HPDE6-E6E7 (cell line): ENCODE measurements around the gene CREB1.

ENCODE experiments used
- DNase-seq: peaks from one replicate; pipeline ENCODE4 v3.0.0; 2011; ENCODE audit warnings: missing footprints; ENCODE audit errors: extremely low spot score

The CREB1 gene

DNA sequence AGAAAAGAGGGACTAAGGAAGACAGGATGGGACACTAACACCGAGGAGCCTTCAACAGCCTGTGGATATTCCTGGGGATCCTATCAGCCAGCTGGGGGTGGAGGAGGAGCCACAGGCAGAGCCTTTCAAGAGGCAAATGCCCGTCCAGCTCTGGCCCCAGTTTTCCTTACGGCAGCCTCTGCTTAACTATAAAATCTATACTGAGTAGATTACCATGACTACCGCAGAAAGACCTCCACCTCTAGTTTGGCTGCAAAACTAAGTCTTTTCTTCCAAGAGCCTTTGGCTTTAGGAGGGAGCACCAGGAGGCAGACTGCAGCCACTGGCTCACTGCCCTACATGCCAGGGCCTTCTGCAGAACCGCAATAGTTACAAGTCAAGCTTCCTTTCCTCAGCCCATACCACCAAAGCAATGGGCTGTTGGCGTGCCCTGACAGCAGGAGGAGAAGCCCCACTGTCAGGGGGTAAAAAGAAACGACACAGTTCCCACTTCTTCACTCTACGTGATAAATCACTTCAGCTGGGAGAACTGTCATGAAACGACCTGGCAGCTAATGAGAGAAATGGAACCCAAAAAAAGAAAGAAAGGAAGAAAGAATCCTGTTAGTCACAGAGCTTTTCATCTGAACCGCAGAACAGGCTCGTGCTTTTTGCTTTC is 25.1 kb upstream of the CREB1 start:
- DNase-seq: no peak

DNA sequence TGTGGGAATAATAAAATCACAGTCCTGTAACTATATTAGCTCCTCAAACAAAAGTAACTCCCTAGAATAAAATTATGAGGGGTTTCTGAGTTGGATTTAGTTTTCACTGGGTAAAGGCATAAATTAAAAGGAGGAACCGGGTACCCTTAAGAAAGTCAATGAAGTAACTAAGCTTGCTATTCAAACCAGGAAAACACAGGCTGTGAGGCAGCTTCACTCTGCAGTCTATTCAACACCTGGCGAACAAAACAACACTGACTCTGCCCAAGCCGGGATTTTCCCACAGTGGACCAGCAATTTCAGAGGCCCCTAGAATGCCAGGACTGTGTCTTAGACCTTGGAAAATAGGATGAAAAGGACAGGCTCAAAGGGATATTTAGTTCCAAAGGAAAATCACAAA is 24.6 kb upstream of the CREB1 start:
- DNase-seq: no peak

DNA sequence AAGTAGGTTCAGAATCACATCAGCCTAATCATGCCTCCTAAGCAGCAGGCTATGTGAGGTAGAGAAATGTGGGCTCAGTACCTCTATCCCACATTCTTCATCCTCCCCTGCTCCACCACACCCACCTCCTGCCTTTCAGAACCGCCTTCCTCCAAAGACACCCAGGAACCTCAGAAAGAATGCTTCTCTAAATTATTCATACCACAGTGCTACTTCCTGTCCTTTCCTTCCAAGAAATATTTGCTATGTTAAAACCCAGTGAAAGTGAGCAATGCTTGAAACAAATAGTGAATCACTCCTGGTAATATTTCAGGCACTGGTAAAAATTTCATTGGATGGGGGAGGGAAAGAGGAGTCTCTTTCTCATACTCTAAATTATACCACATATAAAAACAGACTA is 24.0 kb upstream of the CREB1 start:
- peak; percentile 75 for DNase-seq

DNA sequence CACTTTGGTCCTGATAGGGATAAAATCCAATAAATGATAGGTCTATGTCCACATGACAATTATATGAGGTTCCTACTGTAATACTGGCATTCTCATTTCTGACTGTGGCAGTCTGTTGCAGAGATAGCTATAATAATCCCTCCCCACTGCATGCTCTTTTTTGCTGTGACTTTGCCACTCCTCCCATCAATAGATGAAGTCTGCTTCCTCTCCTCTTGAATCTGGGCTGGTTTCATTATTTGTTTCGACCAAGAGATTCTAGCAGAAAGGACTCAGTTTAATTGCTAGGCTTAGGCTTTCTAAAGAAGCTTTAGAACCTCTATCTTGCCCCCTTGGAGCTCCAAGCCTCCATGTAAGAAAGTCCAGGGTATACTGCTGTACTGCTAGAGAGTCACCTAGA is 23.3 kb upstream of the CREB1 start:
- no peak for DNase-seq

DNA sequence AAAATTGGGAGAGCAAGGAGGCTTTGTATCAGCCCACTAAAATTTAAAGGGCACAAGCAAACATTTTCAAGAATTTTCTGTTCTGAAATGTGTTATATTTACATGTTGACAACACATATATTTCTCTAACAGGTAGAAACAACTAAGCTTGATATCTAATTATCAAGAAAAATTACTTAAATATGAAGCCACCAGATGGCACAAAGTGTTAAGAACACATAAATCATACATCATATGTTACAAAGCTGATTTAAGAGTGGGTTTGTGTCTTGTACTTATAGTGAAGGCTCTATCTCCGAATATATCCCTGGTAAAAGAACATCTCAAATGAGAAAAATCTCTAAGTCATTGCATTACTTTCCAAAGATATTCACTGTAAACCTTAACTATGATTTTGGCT is 19.6 kb upstream of the CREB1 start:
- no peak for DNase-seq

DNA sequence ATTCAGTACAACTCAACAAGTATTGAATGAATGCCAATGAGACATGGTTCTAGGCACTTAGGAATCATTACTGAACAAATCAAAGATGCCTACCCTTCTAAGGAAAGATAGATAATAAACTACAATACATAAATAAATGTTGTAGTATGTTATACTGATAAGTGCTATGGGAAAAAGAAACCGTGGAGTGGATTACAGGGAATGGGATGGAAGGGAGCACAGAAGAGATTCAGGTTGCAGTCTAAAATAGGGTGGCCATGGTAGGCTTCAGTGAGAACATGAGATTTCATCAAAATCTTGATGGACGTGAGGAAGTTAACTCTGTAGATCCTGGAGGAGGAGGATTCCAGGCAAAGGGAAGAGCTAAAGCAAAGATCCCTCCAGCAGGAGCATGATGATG is 17.9 kb upstream of the CREB1 start:
- no peak for DNase-seq

DNA sequence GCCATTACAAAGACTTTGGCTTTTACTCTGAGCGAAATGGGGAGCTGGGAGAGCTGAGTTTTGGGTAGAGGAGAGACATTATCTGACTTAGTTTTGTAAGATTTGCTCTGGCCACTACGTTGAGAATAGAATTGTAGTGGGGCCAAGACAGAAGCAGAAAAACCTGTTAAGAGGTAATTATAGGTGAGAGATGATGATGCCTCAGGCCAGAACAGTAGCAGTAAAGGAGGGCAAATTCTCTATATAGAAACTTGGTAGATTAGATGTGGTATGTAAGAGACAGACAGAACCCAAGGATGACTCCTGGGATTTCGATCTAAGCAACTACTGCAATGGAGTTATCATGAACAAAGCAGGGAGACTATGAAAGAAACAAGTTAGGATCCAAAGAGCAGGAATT is 17.4 kb upstream of the CREB1 start:
- no peak for DNase-seq

DNA sequence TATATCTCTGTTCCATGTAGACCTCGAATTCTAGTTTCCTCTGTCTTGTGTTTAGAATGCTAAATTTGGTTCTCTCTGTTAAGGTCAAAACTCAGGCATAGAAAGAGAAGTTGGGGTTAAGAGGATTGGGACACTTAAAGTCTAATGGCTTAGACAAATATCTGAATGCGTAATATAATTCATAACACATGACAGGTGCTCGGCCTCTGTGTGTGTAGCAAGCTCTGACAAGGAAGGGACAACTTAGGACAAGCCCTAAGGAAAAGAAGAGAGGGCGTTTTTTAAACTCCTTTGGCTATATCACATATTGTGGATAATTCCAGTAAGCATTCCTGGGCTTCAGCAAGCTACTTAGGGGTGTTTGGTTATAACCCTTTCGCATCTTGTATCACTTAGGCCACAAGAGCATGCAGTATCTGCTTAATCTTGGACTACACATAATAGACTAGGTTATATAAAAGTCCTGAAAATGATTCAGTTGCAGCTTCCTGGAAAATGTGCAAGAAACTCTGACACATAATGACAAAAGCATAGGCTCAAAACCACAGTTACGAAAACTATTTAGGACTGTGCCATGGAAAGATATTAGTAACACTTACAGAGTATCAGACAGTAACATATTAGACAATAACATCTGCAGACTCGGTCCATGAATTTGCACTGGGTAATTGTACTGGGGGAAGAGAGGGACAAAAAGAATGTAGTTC is 16.1 kb upstream of the CREB1 start:
- DNase-seq: peak; percentile 60

DNA sequence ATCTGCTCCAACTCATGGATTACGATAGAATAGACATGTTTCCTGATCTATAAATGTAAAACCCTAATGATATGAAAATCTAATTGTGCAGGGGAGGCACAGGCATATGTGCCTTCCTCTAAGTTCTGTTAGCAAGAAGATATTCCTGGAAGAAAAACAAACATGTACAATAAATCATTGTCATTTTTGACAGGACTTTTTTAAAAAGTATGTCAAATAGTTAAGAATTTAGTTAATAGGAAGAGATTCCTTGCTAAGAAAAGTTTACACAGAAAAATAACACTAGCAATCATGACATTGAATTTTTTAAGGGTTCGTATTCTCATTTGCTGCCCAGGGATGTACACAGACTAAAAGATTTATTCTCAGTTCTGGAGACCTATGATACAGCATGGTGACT is 15.3 kb upstream of the CREB1 start:
- no peak for DNase-seq

DNA sequence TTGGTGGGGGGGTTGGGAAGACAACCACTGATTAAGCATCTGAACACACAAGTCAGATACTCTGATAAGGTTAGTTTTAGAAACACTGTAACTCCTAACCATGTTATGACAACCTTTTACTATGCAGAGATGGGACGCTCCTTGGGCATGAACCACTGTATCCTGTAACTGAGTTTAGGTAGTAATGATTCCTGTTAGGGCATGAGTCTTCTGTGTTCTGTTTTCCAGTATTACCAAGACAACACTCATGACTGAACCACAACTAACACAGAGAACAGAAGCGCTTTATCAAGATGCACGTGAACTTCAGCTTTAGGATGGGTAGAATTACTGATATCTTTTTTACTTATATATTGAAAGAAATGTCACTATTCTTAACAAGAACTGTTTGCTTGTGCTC is 14.1 kb upstream of the CREB1 start:
- no peak for DNase-seq

DNA sequence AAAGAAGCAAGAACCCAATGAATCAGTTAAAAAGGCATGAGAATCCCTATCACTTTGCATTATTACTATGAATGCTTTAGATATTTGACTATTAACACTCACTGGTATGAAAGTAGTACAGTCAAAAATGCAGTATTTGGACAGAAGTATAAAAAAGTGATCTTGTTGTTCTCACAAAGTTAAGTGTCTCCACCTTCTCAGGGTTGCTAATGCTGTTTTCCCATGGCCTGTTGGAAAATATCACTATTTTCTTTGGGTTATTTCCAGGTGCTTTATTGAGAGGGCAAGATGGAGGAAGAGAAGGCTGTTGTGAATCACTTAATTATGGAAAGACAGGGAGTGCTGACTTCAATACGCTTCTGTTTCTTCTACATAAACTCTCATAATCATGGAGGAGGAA is 13.6 kb upstream of the CREB1 start:
- DNase-seq: no peak

DNA sequence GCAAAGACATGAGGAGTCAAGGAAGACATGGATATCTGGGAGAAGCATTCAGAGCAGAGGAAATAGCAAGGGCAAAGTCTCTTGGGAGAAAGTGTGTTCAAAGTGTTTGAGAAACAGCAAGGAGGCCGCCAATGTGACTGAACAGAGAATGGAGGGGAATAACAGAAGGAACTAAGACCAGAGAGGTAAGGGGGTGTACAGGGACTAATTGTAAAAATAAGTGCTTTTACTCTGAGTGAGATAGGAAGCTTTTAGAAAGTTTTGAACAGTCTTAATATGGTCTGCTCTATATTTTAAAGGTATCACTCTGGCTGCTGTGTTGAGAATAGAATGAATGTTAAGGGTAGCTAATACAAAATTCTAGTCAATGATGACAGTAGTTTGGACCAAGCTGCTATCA is 6.8 kb upstream of the CREB1 start:
- DNase-seq: no peak

DNA sequence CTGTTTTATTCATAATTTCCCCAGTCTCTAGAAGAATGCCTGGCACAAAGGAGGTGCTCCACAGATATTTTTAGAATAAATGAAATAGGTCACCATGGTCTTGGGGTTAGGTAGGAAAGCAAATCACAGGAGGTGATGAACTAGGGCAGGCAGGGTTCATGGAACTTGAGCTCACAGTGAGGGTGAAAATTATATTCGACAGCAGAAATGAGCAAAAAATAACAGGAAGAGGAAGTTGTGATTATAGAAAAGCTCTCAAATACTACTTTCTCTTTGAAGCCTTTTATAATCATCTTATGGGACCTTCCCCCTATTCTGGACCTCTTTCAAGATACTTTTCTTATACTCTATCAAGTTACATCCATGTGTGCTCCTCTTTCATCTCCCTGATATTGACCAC is 4.5 kb upstream of the CREB1 start:
- DNase-seq: no peak

DNA sequence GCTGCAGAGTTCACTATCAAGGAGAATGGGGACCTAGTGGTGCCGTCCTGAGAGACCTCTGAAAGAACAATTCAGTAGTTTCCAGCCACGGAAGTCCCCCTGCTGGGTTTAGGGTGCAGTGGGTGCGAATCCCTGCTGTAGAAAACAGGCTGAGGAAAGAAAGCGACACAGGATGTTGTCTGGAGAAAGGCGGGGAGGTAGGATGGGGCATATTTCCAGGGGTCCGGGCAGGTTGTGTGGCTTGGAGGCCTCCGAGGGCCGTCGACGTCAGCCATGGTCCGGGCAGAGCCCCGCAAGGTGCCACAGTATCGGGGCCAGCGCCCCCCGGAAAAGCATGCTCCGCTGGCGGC is 807 bp upstream of the CREB1 start:
- DNase-seq: peak; percentile 31

DNA sequence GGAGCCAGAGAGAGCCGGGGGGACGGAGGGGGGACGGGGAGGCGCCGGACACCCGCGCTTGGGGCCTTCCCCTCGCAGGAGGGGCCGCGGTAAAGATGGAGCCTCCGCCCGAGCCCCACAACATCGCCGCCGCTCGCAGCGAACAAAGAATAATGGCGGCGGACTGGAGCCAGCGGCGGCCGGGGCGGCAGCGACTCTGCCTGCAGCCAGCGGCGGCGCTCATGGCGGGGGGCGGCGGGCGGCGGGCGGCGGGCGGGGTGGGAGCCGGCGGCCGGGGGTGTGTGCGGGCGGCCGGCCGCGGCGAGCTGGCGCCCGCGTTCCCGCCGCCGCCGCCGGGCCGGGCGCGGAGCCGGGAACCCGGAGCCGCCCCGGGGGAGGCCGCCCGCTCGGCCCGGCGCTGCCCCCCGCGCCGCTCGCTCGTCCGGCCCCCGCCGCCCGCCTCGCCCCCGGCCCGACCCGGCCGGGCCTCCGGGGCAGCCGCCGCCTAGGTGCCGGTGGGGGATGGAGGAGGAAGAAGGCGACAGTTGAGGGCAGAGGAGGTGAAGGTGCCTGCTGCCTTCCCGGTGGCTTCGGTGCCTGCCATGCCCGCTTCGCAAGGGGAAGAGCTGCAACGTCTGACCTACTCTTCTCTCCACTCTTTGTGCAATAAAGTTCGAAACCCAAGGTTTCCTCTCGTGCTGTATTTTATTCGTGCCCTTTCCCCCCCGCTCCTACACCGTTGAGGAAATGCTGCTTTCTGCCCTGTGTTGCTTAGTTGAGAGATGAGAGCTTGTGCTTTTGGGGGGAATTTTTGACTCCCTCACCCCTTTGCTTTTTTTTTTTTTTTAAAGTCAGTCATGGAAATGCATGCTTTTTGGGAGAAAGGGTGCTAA is 634 bp downstream of the CREB1 start:
- no peak for DNase-seq

DNA sequence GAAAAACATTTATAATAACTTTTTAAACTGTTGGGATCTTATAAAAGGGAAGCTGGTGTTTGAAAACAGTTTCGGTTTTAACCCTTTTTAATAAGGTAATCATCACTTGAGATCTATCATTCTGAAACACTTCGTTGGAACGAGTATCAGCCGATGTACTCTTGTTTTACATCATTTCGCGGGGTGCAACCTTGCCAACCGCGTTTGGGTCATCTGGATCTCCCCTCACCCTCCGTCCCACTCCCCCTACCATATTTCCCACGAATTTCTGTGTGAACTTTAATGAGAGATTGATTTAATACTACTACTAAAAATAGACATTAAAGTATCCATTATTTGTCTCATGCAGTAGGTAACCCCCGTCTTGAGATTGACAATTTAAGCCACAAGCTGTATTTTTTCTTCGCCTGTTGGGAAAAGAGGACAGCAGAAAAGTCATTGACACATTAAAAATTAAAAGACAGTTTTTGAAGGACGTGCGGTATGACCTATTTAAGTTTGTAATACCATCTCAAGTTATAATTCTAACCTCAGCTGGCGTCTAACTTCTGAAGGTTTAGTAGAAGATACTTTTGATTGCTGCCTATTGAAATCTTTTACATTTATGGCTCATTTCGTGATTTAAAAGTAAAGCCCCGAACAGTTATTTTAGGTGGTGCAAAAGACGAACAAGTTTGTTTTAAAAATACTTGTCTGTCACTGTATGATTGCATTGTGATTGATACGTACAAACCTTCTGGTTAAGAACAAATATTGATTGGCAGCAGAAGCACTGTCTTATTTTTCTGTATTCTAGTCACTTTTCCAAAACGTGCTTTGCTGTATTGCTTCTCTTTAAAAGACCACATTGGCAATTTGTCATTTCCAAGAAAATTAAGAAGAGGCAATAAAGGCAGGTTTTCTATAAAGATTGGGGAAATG is 1.5 kb downstream of the CREB1 start:
- DNase-seq: no peak

DNA sequence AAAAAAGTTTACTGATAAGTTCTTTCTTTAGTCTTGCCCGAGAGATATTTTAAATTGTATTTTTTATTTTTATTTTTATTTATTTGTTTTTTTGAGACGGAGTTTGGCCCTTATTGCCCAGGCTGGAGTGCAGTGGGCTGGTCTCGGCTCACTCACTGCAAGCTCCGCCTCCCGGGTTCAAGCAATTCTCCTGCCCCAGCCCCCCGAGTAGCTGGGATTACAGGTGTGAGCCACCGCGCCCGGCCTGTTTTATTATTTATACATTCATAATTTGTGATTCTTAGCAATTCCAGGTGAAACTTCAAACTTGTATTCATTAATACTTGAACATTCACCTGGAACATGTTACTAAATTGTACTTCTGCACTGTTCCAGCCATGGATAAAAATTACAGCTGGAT is 2.9 kb downstream of the CREB1 start:
- DNase-seq: no peak

DNA sequence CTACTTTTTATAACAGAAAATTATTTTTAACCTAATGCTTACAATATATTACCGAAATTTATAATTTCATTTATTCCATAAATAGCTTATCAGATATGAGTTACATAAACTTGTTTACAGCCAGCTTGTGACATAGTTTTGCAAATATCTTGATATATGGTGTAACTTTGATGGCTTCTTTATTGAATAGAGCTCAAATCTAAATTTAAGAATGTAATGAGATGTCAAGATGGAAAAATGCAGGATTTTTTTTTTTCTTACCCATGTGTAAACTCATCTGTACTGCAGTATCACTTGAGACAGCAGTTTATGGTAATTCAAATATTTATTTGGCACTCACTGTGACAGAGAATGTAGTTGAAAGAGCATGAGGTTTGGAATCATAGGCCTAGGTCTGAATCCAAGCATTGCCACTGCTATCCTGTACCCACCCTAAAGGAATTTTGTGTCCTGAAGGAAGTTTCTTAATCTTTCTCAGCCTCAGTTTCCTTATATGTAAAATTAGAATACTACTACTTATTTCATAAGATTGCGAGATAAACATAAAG is 3.8 kb downstream of the CREB1 start:
- no peak for DNase-seq

DNA sequence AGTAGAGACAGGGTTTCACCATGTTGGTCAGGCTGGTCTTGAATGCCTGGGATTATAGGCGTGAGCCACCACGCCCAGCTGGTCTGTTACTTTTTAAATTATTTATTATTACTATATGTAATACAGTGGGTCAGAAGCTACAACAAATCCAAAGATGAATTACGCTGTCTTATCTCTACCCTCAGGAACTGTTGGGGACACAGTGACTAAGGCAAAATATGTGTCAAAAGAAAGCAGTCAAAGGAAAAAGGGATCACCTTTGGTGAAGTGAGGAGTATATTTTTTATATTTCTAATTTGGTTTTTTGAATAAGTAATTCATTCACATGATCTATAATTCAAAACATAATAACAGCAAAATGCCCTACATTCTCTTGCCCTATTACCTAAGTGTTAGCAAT is 4.7 kb downstream of the CREB1 start:
- no peak for DNase-seq

DNA sequence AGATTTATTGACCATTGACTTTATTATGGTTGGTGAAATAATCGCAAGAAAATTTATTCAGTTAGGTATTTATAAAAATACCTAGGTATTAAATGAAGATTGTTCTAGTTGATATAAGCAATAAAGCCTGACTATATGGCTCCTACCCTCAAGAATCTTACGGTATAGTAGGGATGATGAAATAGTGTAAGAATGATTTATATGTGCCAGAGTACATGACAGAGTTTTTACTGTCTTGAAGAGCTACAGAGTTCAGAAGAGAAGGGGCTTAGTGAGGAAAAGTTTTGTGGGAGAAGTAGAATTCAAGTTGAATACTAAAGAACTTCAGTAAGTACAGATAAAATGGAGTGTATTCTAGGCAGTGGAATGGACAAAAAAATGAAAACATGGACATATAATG is 9.7 kb downstream of the CREB1 start:
- DNase-seq: no peak

DNA sequence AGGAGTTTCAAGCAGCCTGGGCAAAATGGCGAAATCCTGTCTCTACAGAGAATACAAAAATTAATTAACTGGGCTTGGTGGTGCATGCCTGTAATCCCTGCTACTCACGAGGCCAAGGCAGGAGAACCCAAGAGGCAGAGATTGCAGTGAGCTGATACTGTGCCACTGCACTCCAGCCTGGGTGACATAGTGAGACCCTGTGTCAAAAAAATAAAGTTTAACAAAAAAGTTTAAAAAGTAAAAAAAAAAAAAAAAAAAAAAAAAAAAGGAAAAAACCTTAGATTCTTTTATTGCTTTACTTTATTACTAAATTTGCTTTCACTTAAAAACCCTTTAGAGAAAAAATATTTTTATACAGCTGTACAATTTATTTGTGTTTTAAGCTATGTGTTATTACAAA is 10.7 kb downstream of the CREB1 start:
- no peak for DNase-seq

DNA sequence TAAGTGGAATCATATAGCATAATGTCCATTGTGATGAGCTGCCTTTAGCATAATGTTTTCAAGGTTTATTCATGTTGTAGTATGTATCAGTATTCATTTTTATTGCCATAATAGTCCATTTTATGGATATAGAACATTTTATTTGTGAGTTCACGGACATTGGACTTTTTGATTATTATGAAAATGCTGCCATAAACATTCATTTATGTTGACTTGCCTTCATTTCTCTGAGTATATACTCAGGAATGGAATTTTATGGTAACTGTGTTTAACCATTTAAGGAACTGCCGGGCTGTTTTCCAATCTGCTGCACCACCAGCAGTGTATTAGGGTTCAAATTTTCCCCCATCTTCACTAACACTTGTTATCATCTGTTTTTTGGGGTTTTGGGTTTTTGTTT is 12.2 kb downstream of the CREB1 start:
- no peak for DNase-seq
